H9 (cell line): ENCODE measurements around the gene PLA2G4C. TPM values are rescaled to one million over a fixed set of nuclear protein-coding genes. Genes with fewer than 3 reads are reported as not detected.
A peak's percentile ranks its signal among the peaks of the same experiment; 100 is the strongest.

ENCODE experiments used
- DNase-seq: peaks from one replicate; pipeline ENCODE4 v3.0.0-alpha.2; 2017
- H2AFZ ChIP-seq: one replicate; pipeline ENCODE4 v1.6.1; 2013; ENCODE audit warnings: mild to moderate bottlenecking, low read length, control low read depth, moderate library complexity
- H2AK5ac ChIP-seq: 2 replicates; pipeline ENCODE4 v1.6.1; 2013; ENCODE audit warnings: low read length, control low read depth, mixed read lengths; ENCODE audit not compliant: insufficient read length
- H2BK120ac ChIP-seq: one replicate; pipeline ENCODE4 v1.6.1; 2013; ENCODE audit warnings: low read depth, mild to moderate bottlenecking, low read length, control low read depth, inconsistent platforms; ENCODE audit not compliant: poor library complexity, severe bottlenecking
- H2BK12ac ChIP-seq: 2 replicates; pipeline ENCODE4 v1.6.1; 2013; ENCODE audit warnings: low read length, control low read depth, mixed read lengths, low read depth; ENCODE audit not compliant: insufficient read length
- H2BK15ac ChIP-seq: 2 replicates; pipeline ENCODE4 v1.6.1; 2013; ENCODE audit warnings: low read depth, low read length, control low read depth
- H2BK20ac ChIP-seq: one replicate; pipeline ENCODE4 v1.6.1; 2013; ENCODE audit warnings: low read depth, mild to moderate bottlenecking, low read length, control low read depth, inconsistent platforms; ENCODE audit not compliant: poor library complexity, severe bottlenecking
- H2BK5ac ChIP-seq: 2 replicates; pipeline ENCODE4 v1.6.1; 2013; ENCODE audit warnings: low read length, control low read depth, mixed read lengths; ENCODE audit not compliant: insufficient read length
- H3K14ac ChIP-seq: 2 replicates; pipeline ENCODE4 v1.6.1; 2013; ENCODE audit warnings: low read length, control low read depth; ENCODE audit not compliant: insufficient read depth
- H3K18ac ChIP-seq: 2 replicates; pipeline ENCODE4 v1.6.1; 2013; ENCODE audit warnings: low read depth, mild to moderate bottlenecking, mixed read lengths, low read length, control low read depth; ENCODE audit not compliant: insufficient read length
- H3K23ac ChIP-seq: 2 replicates; pipeline ENCODE4 v1.6.1; 2013; ENCODE audit warnings: low read length, control low read depth, mixed read lengths, low read depth; ENCODE audit not compliant: insufficient read length
- H3K23me2 ChIP-seq: 2 replicates; pipeline ENCODE4 v1.6.1; 2013; ENCODE audit warnings: low read depth, mild to moderate bottlenecking, mixed read lengths, low read length, control low read depth; ENCODE audit not compliant: insufficient read length, poor library complexity, severe bottlenecking
- H3K27ac ChIP-seq: 2 replicates; pipeline ENCODE4 v1.5.1; 2013; ENCODE audit warnings: low read length, control low read depth, mixed read lengths, low read depth; ENCODE audit not compliant: insufficient read length
- H3K27me3 ChIP-seq: 2 replicates; pipeline ENCODE4 v1.6.1; 2013; ENCODE audit warnings: low read length, control low read depth, inconsistent platforms; ENCODE audit not compliant: insufficient read depth
- H3K4ac ChIP-seq: 2 replicates; pipeline ENCODE4 v1.6.1; 2013; ENCODE audit warnings: low read depth, mild to moderate bottlenecking, control low read depth, inconsistent platforms, low read length, moderate library complexity
- H3K4me1 ChIP-seq: 2 replicates; pipeline ENCODE4 v1.6.1; 2013; ENCODE audit warnings: low read length, control low read depth, inconsistent platforms; ENCODE audit not compliant: insufficient read depth
- H3K4me2 ChIP-seq: 2 replicates; pipeline ENCODE4 v1.6.1; 2013; ENCODE audit warnings: low read length, control low read depth, mixed read lengths; ENCODE audit not compliant: insufficient read length, insufficient read depth
- H3K56ac ChIP-seq: 2 replicates; pipeline ENCODE4 v1.6.1; 2013; ENCODE audit warnings: low read depth, mild to moderate bottlenecking, mixed read lengths, low read length, control low read depth; ENCODE audit not compliant: insufficient read length
- H3K79me1 ChIP-seq: 2 replicates; pipeline ENCODE4 v1.6.1; 2013; ENCODE audit warnings: low read depth, mild to moderate bottlenecking, moderate library complexity, low read length, control low read depth, inconsistent platforms; ENCODE audit not compliant: insufficient read depth, poor library complexity, severe bottlenecking
- H3K79me2 ChIP-seq: 2 replicates; pipeline ENCODE4 v1.6.1; 2013; ENCODE audit warnings: low read length, control low read depth, inconsistent platforms; ENCODE audit not compliant: insufficient read depth
- H3K9ac ChIP-seq: 2 replicates; pipeline ENCODE4 v1.6.1; 2013; ENCODE audit warnings: low read length, control low read depth, mixed read lengths; ENCODE audit not compliant: insufficient read length; ENCODE audit errors: extremely low read depth
- H3K9me3 ChIP-seq: one replicate; pipeline ENCODE4 v1.6.1; 2013; ENCODE audit warnings: low read depth, low read length, inconsistent platforms; ENCODE audit not compliant: control insufficient read depth
- H3T11ph ChIP-seq: one replicate; pipeline ENCODE4 v1.6.1; 2013; ENCODE audit warnings: mild to moderate bottlenecking, low read length, control low read depth, inconsistent platforms
- H4K20me1 ChIP-seq: one replicate; pipeline ENCODE4 v1.6.1; 2013; ENCODE audit not compliant: control insufficient read depth, insufficient read length, insufficient read depth
- H4K5ac ChIP-seq: 2 replicates; pipeline ENCODE4 v1.6.1; 2013; ENCODE audit warnings: low read depth, mild to moderate bottlenecking, mixed read lengths, low read length, control low read depth; ENCODE audit not compliant: insufficient read length
- H4K8ac ChIP-seq: replicated peaks from 2 replicates; pipeline ENCODE4 v1.6.1; 2013; ENCODE audit warnings: low read length, control low read depth, mixed read lengths, low read depth; ENCODE audit not compliant: insufficient read length
- H4K91ac ChIP-seq: 2 replicates; pipeline ENCODE4 v1.6.1; 2013; ENCODE audit warnings: low read depth, mild to moderate bottlenecking, moderate library complexity, mixed read lengths, low read length, control low read depth; ENCODE audit not compliant: insufficient read length
- H3K27ac Mint-ChIP-seq, 3 experiments: 2 replicates in 2 of 3; 3 replicates in 1 of 3; pipeline ENCODE4 v1.8.0; 2020 to 2021; ENCODE audit warnings: mixed read lengths in 3 of 3, mild to moderate bottlenecking in 1 of 3, moderate library complexity in 1 of 3
- H3K27me3 Mint-ChIP-seq: 2 replicates; pipeline ENCODE4 v1.8.0; 2021; ENCODE audit warnings: low read depth, mild to moderate bottlenecking, moderate library complexity, mixed read lengths
- H3K36me3 Mint-ChIP-seq, 3 experiments: 2 replicates in 2 of 3; 3 replicates in 1 of 3; pipeline ENCODE4 v1.8.0; 2020 to 2021; ENCODE audit warnings: low read depth in 3 of 3, mixed read lengths in 3 of 3; ENCODE audit not compliant: insufficient read depth in 1 of 3
- H3K4me1 Mint-ChIP-seq, 2 experiments: 2 replicates each; pipeline ENCODE4 v1.8.0; 2020; ENCODE audit warnings: mixed read lengths in 2 of 2
- H3K4me3 Mint-ChIP-seq, 2 experiments: 2 replicates in 1 of 2; 3 replicates in 1 of 2; pipeline ENCODE4 v1.8.0; 2020 to 2021; ENCODE audit warnings: mild to moderate bottlenecking in 2 of 2, mixed read lengths in 2 of 2, moderate library complexity in 1 of 2
- H3K9me3 Mint-ChIP-seq, 2 experiments: 2 replicates in 1 of 2; 3 replicates in 1 of 2; pipeline ENCODE4 v1.8.0; 2020; ENCODE audit warnings: mild to moderate bottlenecking in 2 of 2, mixed read lengths in 2 of 2, moderate library complexity in 1 of 2
- CTCF ChIP-seq: fragments of 200-600 bp; sonication (generic); conservative IDR thresholded peaks from 3 replicates; pipeline ENCODE4 v1.8.0; 2021; ENCODE audit warnings: antibody characterized with exemption, mild to moderate bottlenecking
- WGBS: extraction: QIAGEN DNeasy Blood & Tissue Kit; methylation state at CpG from one replicate; pipeline ENCODE4 v1.1.7; 2013; ENCODE audit warnings: missing lambda C conversion rate, low lambda C conversion rate, mixed read lengths; ENCODE audit not compliant: insufficient read length; ENCODE audit errors: extremely low coverage; 5-methylcytosine and 5-hydroxymethylcytosine counted together
- total RNA-seq: library from RNA; stranded (reverse); gene quantifications from 2 replicates; pipeline ENCODE4 v1.2.1, GENCODE V29; 2021

Gene PLA2G4C
- total RNA-seq, 1 experiment from 2014 or later = 7.0 TPM

GRCh38 chr19:48041877-48042580, 68.6 kb downstream of the PLA2G4C start:
- no peak overlapping the region for H2BK20ac ChIP-seq
- peak overlapping the region in 1 of 2 experiments; percentile 30; a peak in 2 of 5 replicates for H3K4me3 Mint-ChIP-seq
- H3K4ac ChIP-seq = no peak overlapping the region
- DNase-seq = no peak
- no peaks in the 10 kb centered on the region for H3K79me1 ChIP-seq
- H4K8ac ChIP-seq = no peak overlapping the region
- H2AFZ ChIP-seq = no peak overlapping the region
- no peak overlapping the region for H3T11ph ChIP-seq
- no peak overlapping the region for H3K56ac ChIP-seq
- no peak overlapping the region for H3K27ac ChIP-seq
- no peaks in the 10 kb centered on the region for H3K23me2 ChIP-seq
- no peaks in the 10 kb centered on the region; the same call in 1 of the 2 replicates for H3K4me1 ChIP-seq
- H3K27ac Mint-ChIP-seq = no peak overlapping the region; a peak in 1 of 7 replicates
- H2BK15ac ChIP-seq = no peak overlapping the region
- no peak overlapping the region for H3K9ac ChIP-seq
- no peak overlapping the region for H4K91ac ChIP-seq
- no peaks in the 10 kb centered on the region for H3K79me2 ChIP-seq
- peaks cover 10 to 14% of the 10 kb centered on the region in 2 experiments; a peak in 4 of 5 replicates for H3K9me3 Mint-ChIP-seq
- TF ChIP-seq CTCF = no peak
- WGBS = no CpG with 5 or more reads among the region's 2 CpGs
- no peak overlapping the region for H3K23ac ChIP-seq
- H2BK120ac ChIP-seq = no peak overlapping the region
- H3K14ac ChIP-seq = no peak overlapping the region
- H2BK12ac ChIP-seq = no peak overlapping the region
- peaks cover 25% of the 10 kb centered on the region for H3K27me3 Mint-ChIP-seq
- no peak overlapping the region for H3K4me2 ChIP-seq
- H3K4me1 Mint-ChIP-seq = no peaks in the 10 kb centered on the region
- no peaks in the 10 kb centered on the region for H3K9me3 ChIP-seq
- H4K20me1 ChIP-seq = no peaks in the 10 kb centered on the region
- no peak overlapping the region for H2AK5ac ChIP-seq
- H3K36me3 Mint-ChIP-seq = peaks cover 0 to 5% (median 2%) of the 10 kb centered on the region in 3 experiments; a peak in 3 of 7 replicates
- no peak overlapping the region for H3K18ac ChIP-seq
- no peaks in the 10 kb centered on the region for H3K27me3 ChIP-seq
- H4K5ac ChIP-seq = no peak overlapping the region
- no peak overlapping the region for H2BK5ac ChIP-seq
